Stimulated activated naive B cell treated with anti-CD40 and anti-IgM and Interleukin-4, amounts not matched to agents 10 μg/mL and 1 μg/mL and 100 μg/mL, for 72 hours (primary cell): ENCODE measurements around the gene BMP8A.
"Not testable (repeated sequence)": the region's sequence is repeated elsewhere in the genome, so short reads cannot be mapped to it uniquely, and the experiment has no call there.

Experiments used
- ATAC-seq, 2 donors: fragments of 150-1000 bp; cut with Tn5 transposase; replicated peaks; 2 replicates each; pipeline ENCODE4 v1.10.0; 2021; ENCODE audit warnings: moderate library complexity in 1 of 2
- DNase-seq: peaks from one replicate; pipeline ENCODE4 v3.0.0; 2021
- H3K27ac Mint-ChIP-seq: one replicate; pipeline ENCODE4 v1.8.0; 2022; ENCODE audit warnings: mild to moderate bottlenecking, mixed read lengths
- H3K27me3 Mint-ChIP-seq, 2 donors: one replicate each; pipeline ENCODE4 v1.8.0; 2022; ENCODE audit warnings: mixed read lengths in 2 of 2
- H3K36me3 Mint-ChIP-seq, 2 donors: one replicate each; pipeline ENCODE4 v1.8.0; 2022; ENCODE audit warnings: mixed read lengths in 2 of 2, mild to moderate bottlenecking in 1 of 2
- H3K4me1 Mint-ChIP-seq, 2 donors: one replicate each; pipeline ENCODE4 v1.8.0; 2022; ENCODE audit warnings: mixed read lengths in 2 of 2, mild to moderate bottlenecking in 1 of 2
- H3K4me3 Mint-ChIP-seq, 2 donors: one replicate each; pipeline ENCODE4 v1.8.0; 2022; ENCODE audit warnings: mild to moderate bottlenecking in 2 of 2, mixed read lengths in 2 of 2, moderate library complexity in 1 of 2
- H3K9me3 Mint-ChIP-seq, 2 donors: one replicate each; pipeline ENCODE4 v1.8.0; 2022; ENCODE audit warnings: mixed read lengths in 2 of 2, mild to moderate bottlenecking in 1 of 2

BMP8A gene

DNA sequence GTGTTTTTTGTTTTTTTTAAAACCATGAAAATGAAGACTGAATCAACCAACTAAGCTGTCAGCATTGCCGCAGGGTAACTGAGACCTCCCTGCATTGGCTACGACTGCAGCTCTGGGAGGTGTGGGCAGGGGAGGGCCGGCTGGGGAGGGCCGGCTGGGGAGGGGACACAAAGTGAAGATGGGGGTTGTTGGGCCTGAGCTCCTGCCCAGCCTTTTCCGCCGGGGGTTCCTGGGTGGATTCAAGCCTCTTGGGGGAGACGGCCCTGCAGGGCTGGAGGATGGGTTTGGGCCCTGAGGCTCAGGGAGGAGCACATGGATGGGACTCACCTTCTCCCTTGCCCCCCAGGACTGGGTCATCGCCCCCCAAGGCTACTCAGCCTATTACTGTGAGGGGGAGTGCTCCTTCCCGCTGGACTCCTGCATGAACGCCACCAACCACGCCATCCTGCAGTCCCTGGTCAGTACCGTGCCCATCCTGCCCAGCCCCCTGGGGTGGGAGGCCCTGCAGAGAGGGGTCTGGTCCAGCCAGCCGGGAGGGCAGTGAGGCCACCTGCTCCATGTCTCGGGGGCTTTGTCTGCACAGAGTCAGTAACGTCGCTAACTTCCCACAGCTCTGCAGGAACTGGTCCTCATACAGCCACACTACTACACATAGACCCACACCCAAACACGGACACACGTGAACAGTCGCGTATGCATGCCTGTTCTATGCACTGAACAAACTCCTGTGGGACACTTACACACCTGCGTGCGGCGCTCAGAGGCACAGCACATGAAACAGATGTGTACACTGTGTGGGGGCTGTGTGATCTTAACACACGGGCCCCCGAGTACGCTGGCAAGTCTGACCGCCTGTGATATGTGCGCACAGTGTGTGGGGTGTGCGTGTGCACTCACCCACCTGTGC is 31.5 kb downstream of the BMP8A start:
- peaks cover 24 to 27% of the 10 kb centered on the region in 2 donors for H3K36me3 Mint-ChIP-seq
- no peaks in the 10 kb centered on the region for H3K27me3 Mint-ChIP-seq
- DNase-seq, result no peak
- H3K4me1 Mint-ChIP-seq, result peaks cover 28 to 33% of the 10 kb centered on the region in 2 donors
- no peak overlapping the region for H3K27ac Mint-ChIP-seq
- H3K4me3 Mint-ChIP-seq, result no peak overlapping the region
- no peaks in the 10 kb centered on the region for H3K9me3 Mint-ChIP-seq
- ATAC-seq, result no peak

DNA sequence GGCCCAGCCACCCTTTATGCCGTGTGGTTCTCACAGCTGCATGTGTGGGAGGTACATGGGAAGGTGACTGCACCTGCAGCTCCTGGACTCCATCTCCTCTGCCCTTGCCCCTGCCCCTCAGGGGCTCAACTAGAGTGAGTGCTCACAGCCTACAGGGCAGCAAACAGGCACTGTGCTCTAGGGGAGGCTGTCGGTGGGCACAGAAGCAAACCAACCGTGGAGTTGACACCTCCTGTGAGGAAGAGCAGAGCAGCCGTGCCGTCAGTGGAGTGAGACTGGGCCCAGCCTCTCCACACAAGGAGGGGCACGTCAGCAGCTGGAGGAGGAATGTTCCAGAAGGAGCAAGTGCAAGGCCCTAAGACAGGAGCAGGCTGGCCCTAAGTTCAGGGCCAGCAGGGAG is 32.7 kb downstream of the BMP8A start:
- Mint-ChIP-seq H3K27me3 (no peaks in the 10 kb centered on the region), H3K4me1 (peaks cover 28 to 33% of the 10 kb centered on the region in 2 donors), H3K27ac (peak overlapping the region; percentile 92), H3K9me3 (no peaks in the 10 kb centered on the region), H3K4me3 (peak overlapping the region; percentile 33 to 50), H3K36me3 (peaks cover 32 to 37% of the 10 kb centered on the region in 2 donors)
- no peak for DNase-seq
- peak; percentile 4 to 18 for ATAC-seq

GRCh38 chr1:39524591-39525365 is 33.3 kb downstream of the BMP8A start:
- H3K27me3 Mint-ChIP-seq, result no peaks in the 10 kb centered on the region
- peaks cover 38 to 41% of the 10 kb centered on the region in 2 donors for H3K36me3 Mint-ChIP-seq
- DNase-seq, result no peak
- H3K9me3 Mint-ChIP-seq, result no peaks in the 10 kb centered on the region
- no peak for ATAC-seq
- peak overlapping the region; percentile 21 to 33 for H3K4me3 Mint-ChIP-seq
- peak overlapping the region; percentile 96 for H3K27ac Mint-ChIP-seq
- peaks cover 28 to 33% of the 10 kb centered on the region in 2 donors for H3K4me1 Mint-ChIP-seq

- ATAC-seq (peak; percentile 99), DNase-seq (peak; percentile 90)
- peak overlapping the region; percentile 62 to 69 for H3K4me3 Mint-ChIP-seq
- no peaks in the 10 kb centered on the region for H3K27me3 Mint-ChIP-seq
- peak overlapping the region; percentile 96 for H3K27ac Mint-ChIP-seq
- peaks cover 28 to 33% of the 10 kb centered on the region in 2 donors for H3K4me1 Mint-ChIP-seq
- no peaks in the 10 kb centered on the region for H3K9me3 Mint-ChIP-seq
- peaks cover 46 to 48% of the 10 kb centered on the region in 2 donors for H3K36me3 Mint-ChIP-seq
Measured at GRCh38 chr1:39525366-39526165, 34.1 kb downstream of the BMP8A start.

GRCh38 chr1:39526466-39527189 is 35.2 kb downstream of the BMP8A start:
- Mint-ChIP-seq H3K36me3 (peaks cover 55 to 56% of the 10 kb centered on the region in 2 donors), H3K27ac (peak overlapping the region; percentile 96), H3K4me3 (peak overlapping the region; percentile 53 to 62), H3K27me3 (no peaks in the 10 kb centered on the region), H3K9me3 (no peaks in the 10 kb centered on the region), H3K4me1 (peaks cover 28 to 33% of the 10 kb centered on the region in 2 donors)
- DNase-seq (no peak), ATAC-seq (no peak)

DNA sequence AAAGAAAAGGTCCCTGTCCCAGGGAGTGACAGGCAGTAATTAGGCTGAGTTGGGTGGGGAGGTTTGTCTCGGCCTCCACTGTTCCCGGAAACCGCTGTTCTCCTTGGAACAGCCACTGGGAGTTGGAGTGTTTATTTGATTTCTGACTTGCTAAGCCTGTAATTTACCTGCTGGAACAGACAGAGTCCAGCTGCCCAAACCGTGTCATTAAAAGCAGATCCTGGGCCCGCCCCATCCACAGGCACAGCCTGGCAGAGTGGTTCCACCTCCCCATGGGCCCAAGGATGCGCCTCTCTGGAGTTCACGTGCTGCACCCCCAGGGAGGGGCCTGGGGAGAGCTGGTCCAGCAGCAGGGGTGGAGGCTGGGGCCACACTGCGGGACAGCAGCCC is 35.7 kb downstream of the BMP8A start:
- H3K27ac Mint-ChIP-seq, ATAC-seq, H3K4me3 Mint-ChIP-seq, DNase-seq, H3K9me3 Mint-ChIP-seq, H3K27me3 Mint-ChIP-seq: not testable (repeated sequence)
- peaks cover 28 to 33% of the 10 kb centered on the region in 2 donors for H3K4me1 Mint-ChIP-seq
- H3K36me3 Mint-ChIP-seq, result peaks cover 59 to 61% of the 10 kb centered on the region in 2 donors

- peaks cover 28 to 33% of the 10 kb centered on the region in 2 donors for H3K4me1 Mint-ChIP-seq
- H3K27me3 Mint-ChIP-seq, result no peaks in the 10 kb centered on the region
- no peak for DNase-seq
- peaks cover 62 to 63% of the 10 kb centered on the region in 2 donors for H3K36me3 Mint-ChIP-seq
- no peaks in the 10 kb centered on the region for H3K9me3 Mint-ChIP-seq
- ATAC-seq, result no peak
- no peak overlapping the region for H3K27ac Mint-ChIP-seq
- H3K4me3 Mint-ChIP-seq, result no peak overlapping the region
Measured at GRCh38 chr1:39528082-39528481, 36.6 kb downstream of the BMP8A start.

DNA sequence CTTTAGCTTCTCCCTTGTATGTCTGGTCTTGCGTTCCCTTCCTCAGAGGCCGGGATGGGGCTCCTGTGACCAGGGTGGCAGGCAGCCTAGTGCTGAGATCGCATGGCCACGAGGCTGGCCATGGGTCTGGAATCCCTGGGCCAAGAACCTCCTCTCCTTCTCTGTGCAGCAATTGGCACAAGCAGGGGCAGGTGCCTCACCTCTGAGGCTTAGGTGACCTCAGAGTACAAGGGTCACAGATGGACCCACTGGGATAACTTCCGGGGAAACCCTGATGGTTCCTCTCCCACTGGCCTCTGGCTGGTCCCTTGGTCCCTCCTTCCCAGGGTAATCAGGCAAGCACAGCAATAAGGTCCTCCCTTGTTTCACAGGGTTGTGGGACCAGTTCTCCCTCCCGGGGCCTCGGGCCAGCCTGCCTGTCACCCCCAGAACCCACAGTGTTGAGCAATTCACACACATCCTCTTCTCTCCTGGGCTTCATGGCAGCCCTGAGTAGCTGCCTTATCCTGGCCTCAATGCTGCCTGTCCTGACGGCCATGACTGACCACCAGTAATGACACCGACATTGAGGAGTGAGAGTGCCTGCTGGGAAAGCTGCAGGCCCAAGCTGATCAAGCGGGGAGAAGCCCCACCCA is 38.6 kb downstream of the BMP8A start:
- Mint-ChIP-seq H3K4me3 (no peak overlapping the region), H3K27ac (no peak overlapping the region), H3K36me3 (peaks cover 56 to 59% of the 10 kb centered on the region in 2 donors), H3K4me1 (peaks cover 14% of the 10 kb centered on the region in 2 donors), H3K27me3 (no peaks in the 10 kb centered on the region), H3K9me3 (no peaks in the 10 kb centered on the region)
- ATAC-seq, result no peak
- no peak for DNase-seq

DNA sequence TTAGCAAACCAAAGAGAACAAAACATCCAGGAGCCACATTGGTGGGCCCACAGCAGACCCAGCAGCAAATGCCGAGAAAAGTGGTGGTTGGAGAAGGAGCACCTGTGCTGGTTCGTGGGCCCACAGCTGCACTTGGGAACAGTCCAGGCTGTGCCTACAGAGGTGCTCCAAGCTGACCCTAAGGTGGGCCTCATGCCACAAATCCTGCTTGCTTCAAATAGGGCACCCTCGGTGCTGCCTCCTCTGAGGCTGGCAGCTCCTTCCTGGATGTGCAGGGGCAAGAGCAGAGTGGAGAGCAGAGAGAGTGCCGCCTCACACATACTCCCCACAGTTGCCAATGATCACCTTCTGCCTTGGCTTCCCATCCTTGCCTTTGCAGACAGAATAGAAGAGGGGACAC is 40.1 kb downstream of the BMP8A start:
- Mint-ChIP-seq H3K27me3 (no peaks in the 10 kb centered on the region), H3K36me3 (peaks cover 59% of the 10 kb centered on the region in 2 donors), H3K9me3 (no peaks in the 10 kb centered on the region), H3K4me3 (no peak overlapping the region), H3K4me1 (peaks cover 0 to 5% of the 10 kb centered on the region in 2 donors), H3K27ac (peak overlapping the region; percentile 38)
- ATAC-seq (no peak), DNase-seq (no peak)

GRCh38 chr1:39533442-39533841 is 42.0 kb downstream of the BMP8A start:
- peaks cover 0 to under 1% of the 10 kb centered on the region in 2 donors for H3K4me1 Mint-ChIP-seq
- peaks cover 52 to 60% of the 10 kb centered on the region in 2 donors for H3K36me3 Mint-ChIP-seq

DNA sequence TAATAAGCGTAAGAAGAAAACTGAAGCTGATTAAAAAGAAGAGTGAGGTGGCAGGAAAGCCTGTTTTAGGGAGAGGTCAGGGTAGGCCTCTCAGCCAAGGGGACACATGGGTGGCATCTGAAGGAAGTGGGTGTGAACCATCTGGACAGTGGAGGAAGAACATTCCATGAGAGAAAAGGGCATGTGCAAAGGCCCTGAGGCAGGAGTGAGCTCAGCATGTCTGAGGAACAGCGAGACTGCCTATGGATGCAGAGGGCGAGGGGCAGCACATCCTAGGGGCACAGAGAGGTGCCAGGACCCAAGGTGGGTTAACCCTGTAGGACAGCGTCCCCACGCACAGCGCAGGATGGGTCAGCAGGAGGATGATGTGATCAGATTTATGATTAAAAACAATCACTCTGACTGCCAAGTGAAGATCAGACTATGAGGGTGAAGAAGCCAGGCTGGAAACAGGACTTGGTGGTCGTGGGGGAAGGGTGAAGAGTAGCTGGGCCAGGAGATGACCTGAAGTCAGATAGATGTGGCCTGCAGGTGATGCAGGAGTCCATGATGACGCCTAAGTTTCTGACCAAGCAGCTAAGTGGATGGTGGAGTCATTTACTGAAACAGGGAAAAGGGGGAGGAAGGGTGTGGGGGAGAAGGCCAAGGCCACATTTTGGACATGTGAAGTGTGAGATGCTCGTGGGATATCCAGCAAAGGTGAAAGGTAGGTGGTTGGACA is 47.3 kb downstream of the BMP8A start:
- H3K27me3 Mint-ChIP-seq, result no peaks in the 10 kb centered on the region
- peaks cover 3 to 6% of the 10 kb centered on the region in 2 donors for H3K9me3 Mint-ChIP-seq
- peaks cover 53 to 68% of the 10 kb centered on the region in 2 donors for H3K36me3 Mint-ChIP-seq
- H3K27ac Mint-ChIP-seq, result peak overlapping the region; percentile 49
- no peak overlapping the region for H3K4me3 Mint-ChIP-seq
- H3K4me1 Mint-ChIP-seq, result peaks cover 23 to 32% of the 10 kb centered on the region in 2 donors
- DNase-seq (no peak), ATAC-seq (no peak)

More at GRCh38 chr1:39533442-39533841, 42.0 kb downstream of the BMP8A start:
- ATAC-seq, result no peak
- Mint-ChIP-seq H3K9me3 (no peaks in the 10 kb centered on the region), H3K4me3 (no peak overlapping the region), H3K27me3 (no peaks in the 10 kb centered on the region), H3K27ac (no peak overlapping the region)
- DNase-seq, result no peak

DNA sequence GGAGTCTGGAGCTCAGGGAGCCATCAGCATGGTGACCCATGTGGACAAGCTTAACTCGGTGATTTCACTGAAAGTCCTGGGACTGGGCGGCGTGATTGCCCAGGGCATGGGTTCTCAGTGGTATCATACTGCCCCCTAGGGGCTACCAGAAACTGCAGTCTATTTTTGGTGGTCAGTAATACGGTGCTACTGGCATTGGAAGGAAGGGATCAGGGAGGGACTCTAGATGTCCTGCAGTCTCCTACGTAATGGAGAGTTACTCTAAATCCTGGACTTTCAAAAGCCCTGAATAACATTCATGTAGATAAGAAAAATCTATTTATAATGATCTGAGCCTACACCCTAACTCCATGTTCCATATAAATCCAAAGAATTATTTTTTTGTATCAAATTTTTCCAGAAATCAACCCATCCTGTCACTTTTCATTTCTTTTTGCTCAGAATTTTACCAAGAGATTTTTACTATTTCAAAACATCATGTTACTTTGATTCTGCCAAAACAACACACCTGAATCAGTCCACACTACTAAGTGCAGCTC is 47.9 kb downstream of the BMP8A start:
- H3K36me3 Mint-ChIP-seq, result peaks cover 57 to 70% of the 10 kb centered on the region in 2 donors
- no peak overlapping the region for H3K27ac Mint-ChIP-seq
- DNase-seq (peak; percentile 41), ATAC-seq (peak; percentile 87 to 93)
- peaks cover 3 to 6% of the 10 kb centered on the region in 2 donors for H3K9me3 Mint-ChIP-seq
- no peak overlapping the region for H3K4me3 Mint-ChIP-seq
- peaks cover 23 to 32% of the 10 kb centered on the region in 2 donors for H3K4me1 Mint-ChIP-seq
- H3K27me3 Mint-ChIP-seq, result no peaks in the 10 kb centered on the region
